Uterus (tissue), 2 donors: ENCODE measurements around the gene CHRNA10.

ENCODE experiments used
- CTCF ChIP-seq, 4 experiments: fragments of 200-600 bp in 2 of 4; fragments of 450-650 bp in 2 of 4; sonication (generic) in 2 of 4; IDR thresholded peaks; one replicate each; pipeline ENCODE4 v1.5.1; 2016 to 2019; ENCODE audit warnings: antibody characterized with exemption in 4 of 4, mild to moderate bottlenecking in 2 of 4, moderate library complexity in 1 of 4
- POLR2A ChIP-seq, 2 donors: fragments of 450-650 bp; IDR thresholded peaks; one replicate each; pipeline ENCODE4 v1.6.1; 2016; ENCODE audit warnings: antibody characterized with exemption in 2 of 2, mild to moderate bottlenecking in 1 of 2, moderate library complexity in 1 of 2

GRCh38 chr11:3662856-3663255 is 8.3 kb downstream of the CHRNA10 start:
- TF ChIP-seq CTCF (IDR thresholded peaks at IDR 0.05), result no peak
- TF ChIP-seq POLR2A (IDR thresholded peaks at IDR 0.05), result no peak
